Stimulated activated CD4-positive, alpha-beta T cell treated with anti-CD3 and anti-CD28 coated beads, Interleukin-4, amount 100 ng/mL, for 24 hours (primary cell): ENCODE data around the gene IL1RAPL1.

Source experiments
- DNase-seq: peaks from one replicate; pipeline ENCODE4 v3.0.0-alpha.2; 2020

IL1RAPL1 gene

DNA sequence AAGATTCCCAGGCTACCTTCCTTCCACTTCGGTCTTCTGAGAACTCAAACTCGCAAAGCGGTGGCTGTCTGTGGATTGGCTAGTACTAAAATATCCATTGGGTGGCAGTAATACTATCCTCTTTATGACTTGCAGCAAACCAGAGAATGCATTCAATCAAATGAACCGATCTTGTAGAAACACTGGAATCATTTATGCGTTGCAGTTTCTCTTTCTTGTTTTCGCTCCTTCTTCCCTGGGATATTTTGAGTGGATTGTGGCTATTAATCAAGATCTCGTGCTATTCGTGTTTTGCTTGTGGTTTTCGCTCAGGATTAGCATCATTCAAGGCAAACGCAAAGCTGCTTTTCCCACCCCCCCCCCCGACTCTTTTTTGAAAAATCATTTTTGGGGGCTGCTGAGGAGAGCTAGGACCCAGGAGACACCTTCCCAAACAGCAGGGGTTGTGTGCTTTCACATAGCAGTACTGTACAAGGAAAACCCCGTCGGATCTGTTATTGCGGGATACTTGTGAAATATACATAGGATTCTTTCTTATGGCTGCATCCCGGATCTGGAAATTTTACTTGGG is at the start of gene IL1RAPL1:
Gene IL1RAPL1, plus strand, starts transcription at position 466 of the 571 bp plus-strand sequence.
- DNase-seq, result no peak

DNA sequence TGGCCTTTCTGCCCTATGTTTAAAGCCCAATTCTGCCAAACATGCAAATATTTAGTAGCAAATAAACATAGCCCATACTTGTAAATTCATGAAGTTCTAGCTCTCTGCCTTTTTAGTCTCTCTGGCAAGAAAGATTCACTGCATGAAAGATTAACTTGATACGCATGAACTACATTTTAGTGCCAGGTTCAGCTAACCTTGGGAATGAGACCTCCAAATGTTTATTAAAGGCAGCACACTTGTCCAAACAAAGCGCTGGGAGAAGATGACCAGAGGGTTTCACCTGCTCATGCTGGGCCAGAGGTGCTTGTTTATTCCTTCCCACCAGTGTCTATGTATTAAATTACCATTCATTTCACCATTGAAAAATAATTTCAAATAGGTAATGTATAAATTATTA is 44.5 kb upstream of the IL1RAPL1 start:
- DNase-seq, result no peak

DNA sequence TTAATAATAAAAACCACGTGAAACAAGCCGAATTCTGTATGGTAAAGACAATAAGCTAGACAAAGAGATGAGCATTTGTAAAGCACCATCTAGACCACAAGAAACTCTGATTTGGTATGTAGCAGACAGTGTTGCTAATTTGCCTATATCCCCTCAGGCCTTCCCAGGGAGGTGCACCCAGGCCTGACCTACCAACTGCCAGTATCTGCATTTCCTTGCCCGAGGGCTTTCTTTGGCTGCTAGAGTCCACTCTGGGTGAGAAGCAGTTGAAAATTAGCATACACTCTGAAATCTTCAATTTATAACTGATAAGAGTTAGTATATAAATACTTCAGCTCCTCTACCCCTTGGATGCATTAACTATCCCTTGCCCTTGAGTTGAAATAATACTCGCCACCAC is 37.4 kb upstream of the IL1RAPL1 start:
- no peak for DNase-seq

GRCh38 chrX:28550331-28550872 is 36.8 kb upstream of the IL1RAPL1 start:
- DNase-seq, result no peak

DNA sequence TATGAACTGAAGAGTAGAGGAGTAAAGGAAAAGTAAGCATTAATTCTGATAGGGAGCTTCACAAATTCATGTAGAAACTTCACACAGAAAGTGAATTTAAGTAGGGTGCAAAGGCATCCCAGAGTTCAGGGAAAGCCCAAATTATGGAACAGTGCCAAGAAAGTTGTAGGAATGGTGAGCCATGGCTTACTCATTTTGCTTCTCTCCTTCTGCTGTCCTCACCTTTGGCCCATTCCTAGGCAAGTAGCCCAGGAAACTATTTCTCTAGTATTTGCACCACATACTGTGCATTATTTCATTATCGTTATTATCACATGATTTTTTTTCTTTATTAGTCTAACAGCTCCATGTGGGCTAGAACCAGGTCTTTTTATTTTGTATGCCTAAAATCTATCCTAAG is 34.9 kb upstream of the IL1RAPL1 start:
- no peak for DNase-seq

DNA sequence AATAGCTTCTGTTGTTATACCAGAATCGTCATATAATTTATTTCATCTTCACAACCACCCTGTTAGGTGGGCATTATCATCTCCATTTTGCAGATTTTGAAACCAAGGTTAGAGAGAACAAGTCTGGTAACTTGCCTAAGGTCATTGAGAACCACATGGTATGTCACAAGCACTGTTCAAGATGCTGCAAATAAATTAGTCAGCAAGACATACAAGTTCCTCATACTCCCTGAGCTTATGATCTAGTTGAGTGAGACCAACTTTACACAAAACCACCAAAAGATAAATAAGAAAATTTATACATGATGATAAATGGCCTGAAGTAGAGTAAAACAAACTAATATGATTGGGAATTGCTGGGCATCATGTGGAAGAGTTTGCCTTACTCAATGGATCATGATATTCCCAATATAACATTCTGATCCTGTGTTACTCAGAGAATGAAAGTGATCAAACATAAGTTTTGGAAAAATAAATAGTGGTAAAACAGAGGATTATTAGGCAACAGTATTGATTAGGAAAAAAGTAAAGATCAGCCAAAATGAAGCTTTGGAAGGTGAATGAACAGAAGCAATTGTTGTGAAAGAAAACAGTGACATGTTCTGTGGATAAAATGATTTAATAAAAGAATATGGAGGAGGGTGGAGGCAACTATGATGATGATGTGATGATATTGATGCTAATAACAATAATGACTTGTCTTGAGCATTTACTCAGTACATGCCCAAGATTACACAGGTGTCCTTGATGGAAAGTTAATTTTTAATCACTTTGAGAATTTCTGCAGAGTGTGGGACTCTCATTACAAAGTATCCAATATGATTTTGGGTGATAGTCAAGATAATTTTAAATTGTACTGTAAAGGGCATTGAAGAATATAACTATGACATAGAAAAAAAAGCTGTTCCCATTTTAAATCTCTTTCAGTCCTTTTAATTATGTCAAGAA is 34.1 kb upstream of the IL1RAPL1 start:
- DNase-seq, result no peak

GRCh38 chrX:28576117-28576516 is 11.1 kb upstream of the IL1RAPL1 start:
- no peak for DNase-seq

DNA sequence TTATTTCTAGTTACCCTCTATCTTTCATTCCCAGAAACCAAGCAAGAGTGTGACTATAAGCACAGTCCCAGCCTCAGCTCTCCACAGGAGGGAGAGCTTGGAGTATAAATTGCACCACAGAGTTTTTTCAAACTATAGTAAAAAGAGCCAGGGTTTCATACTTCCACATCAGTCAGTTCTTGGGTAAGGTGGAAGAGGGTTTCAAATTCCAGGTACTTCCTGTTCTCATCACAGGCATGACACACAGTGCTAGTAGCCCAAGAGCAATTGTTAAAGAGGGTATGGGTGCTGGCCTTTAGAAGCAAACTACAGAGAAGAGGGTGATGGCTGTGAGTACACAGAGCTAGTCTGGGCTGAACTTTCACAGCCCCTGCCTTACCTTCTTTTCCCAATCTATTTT is 5.7 kb upstream of the IL1RAPL1 start:
- DNase-seq, result no peak

DNA sequence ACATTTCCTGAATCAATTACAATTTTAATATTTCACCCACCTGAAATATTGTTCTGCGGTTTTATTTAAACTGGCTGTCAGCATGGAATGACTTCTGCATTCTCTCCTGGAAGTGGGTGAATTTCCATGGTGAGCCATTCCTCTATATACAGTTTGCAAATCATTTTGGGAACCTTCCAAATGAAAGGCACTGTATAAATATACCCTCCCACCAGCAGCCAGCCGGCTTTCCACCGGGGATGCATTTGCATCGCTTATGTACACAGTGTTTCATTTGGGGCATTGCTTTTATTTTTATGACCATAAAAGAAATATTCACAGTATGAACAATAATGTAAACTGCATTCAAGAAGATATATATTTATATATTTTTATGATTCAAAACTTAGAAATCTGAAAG is 4.7 kb upstream of the IL1RAPL1 start:
- DNase-seq, result no peak

GRCh38 chrX:28584025-28584424 is 3.2 kb upstream of the IL1RAPL1 start:
- DNase-seq, result no peak

DNA sequence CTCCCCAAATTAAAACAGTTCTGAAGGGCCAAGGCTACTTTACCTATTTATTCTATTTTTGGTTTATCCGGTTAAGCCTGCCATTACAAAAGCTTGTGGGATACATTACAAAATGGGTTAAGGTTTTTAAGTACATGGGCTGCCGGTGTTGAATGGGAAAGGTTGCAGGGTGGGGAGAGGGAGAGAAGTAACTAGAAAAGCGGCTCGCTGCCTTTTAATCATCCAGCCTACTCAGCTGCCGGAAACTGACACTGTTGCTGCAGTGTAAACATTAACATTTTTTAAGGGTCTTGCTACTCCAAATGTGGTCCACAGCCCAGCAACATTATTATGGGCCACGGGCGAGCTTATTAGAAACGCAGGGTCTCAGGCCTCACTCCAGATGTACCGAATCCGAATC is 1.5 kb upstream of the IL1RAPL1 start:
- DNase-seq, result no peak

GRCh38 chrX:28586286-28586685 is 960 bp upstream of the IL1RAPL1 start:
- DNase-seq, result no peak

DNA sequence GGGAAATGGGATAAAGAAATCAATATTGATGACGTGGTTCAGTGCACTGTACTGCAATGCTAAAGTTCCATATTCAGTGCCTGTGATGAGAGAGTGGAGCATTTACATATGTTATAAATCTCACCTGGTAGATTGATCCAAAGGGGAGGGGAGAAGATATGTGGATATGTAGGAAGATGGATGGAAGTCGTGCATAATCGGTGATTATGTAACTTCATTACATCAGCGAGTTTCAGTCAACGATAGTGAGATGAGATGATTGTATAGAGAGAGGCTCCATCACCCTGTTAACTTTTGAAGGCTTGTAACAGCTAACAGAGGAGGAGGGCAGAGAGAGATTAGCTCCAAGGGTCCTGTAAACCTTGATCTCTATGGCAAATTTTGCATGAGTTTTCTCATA is 1.8 kb downstream of the IL1RAPL1 start:
- DNase-seq, result no peak

- DNase-seq, result no peak
Observed at GRCh38 chrX:28590396-28590795, 3.1 kb downstream of the IL1RAPL1 start.

- DNase-seq, result no peak
Observed at GRCh38 chrX:28591542-28591941, 4.3 kb downstream of the IL1RAPL1 start.

- DNase-seq, result no peak
Observed at GRCh38 chrX:28595346-28595745, 8.1 kb downstream of the IL1RAPL1 start.

DNA sequence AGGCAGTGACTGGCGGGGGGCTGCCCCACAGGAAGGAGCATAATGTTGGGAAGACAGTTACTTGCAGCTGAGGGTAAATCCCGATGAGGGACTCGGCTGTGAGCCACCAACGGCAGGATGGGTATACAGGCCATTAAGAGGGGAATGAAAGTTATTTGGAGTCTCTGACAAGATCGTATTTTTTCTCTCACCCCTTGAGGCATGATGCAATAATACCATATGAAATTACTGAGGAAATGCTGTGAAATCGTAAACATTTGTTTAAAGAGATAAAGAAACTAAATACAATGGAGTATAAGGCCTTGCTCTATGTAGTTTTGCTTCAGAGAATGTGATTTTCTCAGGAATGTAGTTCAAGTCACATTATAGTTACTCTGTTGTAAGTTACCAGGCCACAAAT is 12.7 kb downstream of the IL1RAPL1 start:
- no peak for DNase-seq

DNA sequence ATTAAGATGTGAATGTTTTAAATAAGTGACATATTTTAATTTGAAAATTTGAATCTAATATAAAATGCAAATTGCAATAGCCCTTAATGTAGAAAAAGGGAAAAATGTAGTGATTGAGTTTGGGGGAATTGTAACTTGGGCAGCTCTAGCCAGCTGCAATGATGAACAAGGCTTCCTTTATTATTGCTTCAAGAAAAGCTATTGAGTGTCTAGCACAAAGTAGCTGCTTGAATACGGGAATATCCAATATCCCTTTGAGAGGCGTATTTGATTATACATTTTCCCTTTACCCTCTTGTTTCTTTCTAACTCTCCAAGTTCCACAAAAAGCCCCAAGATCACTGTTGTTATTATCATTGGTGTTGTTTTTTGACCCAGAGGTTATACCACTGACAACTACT is 21.8 kb downstream of the IL1RAPL1 start:
- no peak for DNase-seq

DNA sequence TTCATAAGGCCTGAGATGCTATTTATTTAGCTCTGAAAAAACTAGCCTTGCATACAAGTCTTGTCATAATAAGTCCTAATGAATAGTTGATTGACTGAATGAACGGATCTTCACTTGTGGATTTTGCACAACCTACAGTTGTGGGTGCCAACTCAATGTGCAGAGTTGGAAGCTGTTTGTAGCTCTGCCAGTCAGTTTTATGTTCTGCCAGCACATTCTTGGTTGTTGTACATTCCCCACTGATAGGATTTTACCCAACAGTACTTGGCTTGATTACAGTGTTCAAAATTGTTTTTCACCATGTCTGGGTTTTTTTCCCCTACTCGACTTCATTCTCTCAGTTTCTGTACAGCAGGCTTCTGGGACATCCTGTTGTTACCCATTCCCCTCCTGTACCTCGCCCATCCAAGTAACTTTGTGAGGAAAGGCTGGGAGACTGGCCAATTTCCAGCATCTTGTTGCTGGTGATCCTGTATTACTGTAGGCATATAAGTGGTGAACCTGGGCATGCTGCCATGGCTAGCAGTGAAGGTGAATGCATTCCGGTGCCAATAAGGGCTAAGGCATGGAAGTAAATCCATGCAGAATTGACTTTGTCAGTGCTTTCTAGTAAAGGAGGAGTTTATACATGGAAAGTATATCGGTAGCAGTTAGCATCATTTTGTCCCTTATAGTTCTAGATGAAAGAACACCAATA is 22.8 kb downstream of the IL1RAPL1 start:
- DNase-seq, result no peak

DNA sequence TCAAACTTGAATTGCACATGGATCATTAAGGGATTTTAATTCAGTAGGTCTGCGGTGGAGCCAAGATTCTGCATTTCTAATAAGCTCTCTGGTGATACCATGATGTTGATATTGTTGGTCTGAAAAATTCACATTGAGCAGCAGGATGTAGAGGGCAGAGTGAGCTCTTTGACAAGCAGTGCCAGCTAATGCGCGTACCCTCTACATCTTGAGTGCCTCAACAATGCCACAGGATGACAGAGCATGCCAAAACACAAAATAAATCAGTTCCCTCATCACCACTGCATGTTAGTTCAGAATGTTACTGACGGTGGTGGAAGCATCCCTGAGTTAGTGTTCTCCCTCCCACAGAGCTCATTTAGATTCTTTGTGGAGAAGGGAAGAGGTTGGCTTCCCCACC is 23.5 kb downstream of the IL1RAPL1 start:
- DNase-seq, result no peak

- DNase-seq, result no peak
Observed at GRCh38 chrX:28613558-28613957, 26.3 kb downstream of the IL1RAPL1 start.

DNA sequence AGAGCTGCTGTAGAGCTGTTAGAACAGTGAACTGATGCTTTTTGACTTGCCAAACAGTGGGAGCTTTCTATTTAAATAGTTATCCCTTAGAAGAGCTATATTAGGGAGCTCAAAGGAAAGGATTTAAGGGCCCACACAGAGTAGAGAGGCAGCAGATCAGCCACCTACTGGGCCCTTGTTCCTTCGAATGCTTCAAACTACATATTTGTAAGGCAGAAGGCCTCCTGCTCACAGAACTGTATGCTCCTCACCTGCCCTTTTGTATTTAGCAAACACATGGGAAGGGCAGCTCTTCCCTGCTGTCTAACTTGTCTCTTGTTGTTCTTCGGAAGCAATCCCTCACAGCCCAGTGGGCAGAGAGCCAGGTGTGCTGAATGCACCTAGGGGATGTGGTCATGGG is 38.0 kb downstream of the IL1RAPL1 start:
- no peak for DNase-seq

DNA sequence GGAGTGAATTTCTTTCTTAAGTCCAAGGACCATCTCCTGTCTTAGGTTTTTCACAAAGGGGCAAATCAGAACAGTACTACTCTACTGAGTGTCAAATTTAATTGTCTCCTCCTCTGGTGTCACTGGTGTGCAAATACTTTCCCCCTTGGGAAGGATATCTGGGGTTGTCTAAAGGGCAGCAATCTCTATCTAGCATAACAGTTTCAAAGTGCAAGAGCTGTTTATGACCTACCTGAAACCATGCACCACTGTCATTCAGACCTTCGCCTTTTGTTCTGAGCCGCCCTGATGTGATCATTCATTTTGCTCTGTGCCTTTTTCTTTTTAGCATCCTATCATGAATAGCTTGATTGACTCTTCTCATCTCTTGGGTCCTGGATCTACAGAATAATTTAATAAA is 39.3 kb downstream of the IL1RAPL1 start:
- no peak for DNase-seq

DNA sequence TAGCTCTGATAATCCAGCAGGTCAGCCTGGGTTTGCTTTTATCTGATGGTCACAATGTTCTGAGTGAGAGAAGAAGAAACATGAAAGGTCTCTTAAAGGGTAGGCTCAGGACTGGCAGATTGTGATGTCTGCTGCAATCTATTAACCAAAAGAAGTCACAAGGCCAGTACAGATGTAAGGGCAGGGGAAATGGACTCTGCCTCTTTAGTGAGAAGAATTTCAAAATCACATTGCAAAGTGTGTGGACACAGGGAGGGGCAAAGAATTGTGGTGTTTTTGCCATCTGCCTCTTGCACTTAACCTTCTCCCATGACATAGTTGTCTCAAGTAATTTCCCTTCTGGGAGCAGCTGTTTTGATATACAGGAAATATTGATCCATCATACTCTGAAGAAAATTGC is 40.9 kb downstream of the IL1RAPL1 start:
- no peak for DNase-seq
